SK-N-SH treated with all-trans-retinoic acid at 6 μM for 48 hours (cell line): ENCODE data around the gene TDRKH.
A peak's percentile ranks its signal among the peaks of the same experiment; 100 is the strongest.

Experiments used
- ATAC-seq: fragments of 200-7000 bp; cut with Tn5 transposase; 3 replicates; pipeline ENCODE4 v1.9.1; 2020; ENCODE audit warnings: mild to moderate bottlenecking, moderate library complexity
- ARNTL ChIP-seq: fragments of 450-650 bp; formaldehyde crosslinking; IDR thresholded peaks from 2 replicates; pipeline ENCODE4 v1.5.0; 2020; ENCODE audit warnings: low read depth, mild to moderate bottlenecking, moderate library complexity, borderline replicate concordance
- CSDC2 ChIP-seq: fragments of 250-450 bp; sonication (Bioruptor Pico); IDR thresholded peaks from 2 replicates; pipeline ENCODE4 v1.5.0; 2020; ENCODE audit warnings: mild to moderate bottlenecking, moderate library complexity
- ESRRG ChIP-seq: fragments of 250-450 bp; sonication (Bioruptor Pico); IDR thresholded peaks from 2 replicates; pipeline ENCODE4 v1.6.1; 2021; ENCODE audit warnings: mild to moderate bottlenecking
- GLIS3 ChIP-seq: fragments of 250-450 bp; sonication (Bioruptor Pico); IDR thresholded peaks from 2 replicates; pipeline ENCODE4 v1.5.0; 2020; ENCODE audit warnings: mild to moderate bottlenecking, moderate library complexity
- ISL1 ChIP-seq: fragments of 250-450 bp; sonication (Bioruptor Pico); IDR thresholded peaks from 2 replicates; pipeline ENCODE4 v2.1.2; 2022; ENCODE audit warnings: mild to moderate bottlenecking, moderate library complexity
- OSR1 ChIP-seq: fragments of 250-450 bp; sonication (Bioruptor Pico); IDR thresholded peaks from 2 replicates; pipeline ENCODE4 v1.8.0; 2022; ENCODE audit warnings: moderate library complexity, mild to moderate bottlenecking, inconsistent platforms
- PPARA ChIP-seq: fragments of 250-450 bp; sonication (Bioruptor Pico); IDR thresholded peaks from 2 replicates; pipeline ENCODE4 v1.5.0; 2020; ENCODE audit warnings: mild to moderate bottlenecking, borderline replicate concordance
- RARB ChIP-seq: fragments of 250-450 bp; sonication (Bioruptor Pico); IDR thresholded peaks from 2 replicates; pipeline ENCODE4 v1.8.0; 2021; ENCODE audit warnings: mild to moderate bottlenecking, moderate library complexity
- SNAI2 ChIP-seq: fragments of 250-450 bp; sonication (Bioruptor Pico); IDR thresholded peaks from 2 replicates; pipeline ENCODE4 v1.5.0; 2020; ENCODE audit warnings: mild to moderate bottlenecking, moderate library complexity
- TCF4 ChIP-seq: fragments of 250-450 bp; sonication (Bioruptor Pico); IDR thresholded peaks from 2 replicates; pipeline ENCODE4 v1.8.0; 2021; ENCODE audit warnings: mild to moderate bottlenecking, moderate library complexity, borderline replicate concordance
- TOX ChIP-seq: fragments of 250-450 bp; sonication (Bioruptor Pico); IDR thresholded peaks from 2 replicates; pipeline ENCODE4 v1.8.0; 2021; ENCODE audit warnings: mild to moderate bottlenecking, moderate library complexity, borderline replicate concordance
- ZC3H10 ChIP-seq: fragments of 250-450 bp; sonication (Bioruptor Pico); IDR thresholded peaks from 2 replicates; pipeline ENCODE4 v1.5.1; 2021; ENCODE audit warnings: mild to moderate bottlenecking, moderate library complexity
- ZFP3 ChIP-seq: fragments of 250-450 bp; sonication (Bioruptor Pico); IDR thresholded peaks from 2 replicates; pipeline ENCODE4 v1.5.0; 2020; ENCODE audit warnings: mild to moderate bottlenecking, moderate library complexity
- ZFP30 ChIP-seq: fragments of 450-650 bp; formaldehyde crosslinking; IDR thresholded peaks from 2 replicates; pipeline ENCODE4 v1.5.0; 2022; ENCODE audit warnings: mild to moderate bottlenecking, moderate library complexity
- ZNF565 ChIP-seq: fragments of 450-650 bp; formaldehyde crosslinking; conservative IDR thresholded peaks from 2 replicates; pipeline ENCODE4 v1.5.0; 2020; ENCODE audit warnings: low read depth, mild to moderate bottlenecking, moderate library complexity
- TF ChIP-seq, protein P1 (sequence below): fragments of 250-450 bp; sonication (Bioruptor Pico); IDR thresholded peaks from 2 replicates; pipeline ENCODE4 v1.5.1; 2021; ENCODE audit warnings: mild to moderate bottlenecking, moderate library complexity
- TF ChIP-seq, protein P2 (sequence below): fragments of 250-450 bp; sonication (Bioruptor Pico); IDR thresholded peaks from 2 replicates; pipeline ENCODE4 v1.5.0; 2020; ENCODE audit warnings: mild to moderate bottlenecking, moderate library complexity
- TF ChIP-seq, protein P3 (sequence below): fragments of 250-450 bp; sonication (Bioruptor Pico); IDR thresholded peaks from 2 replicates; pipeline ENCODE4 v1.5.1; 2020; ENCODE audit warnings: low read depth, mild to moderate bottlenecking, moderate library complexity
- TF ChIP-seq, protein P4 (sequence below): fragments of 250-450 bp; sonication (Bioruptor Pico); IDR thresholded peaks from 2 replicates; pipeline ENCODE4 v1.8.0; 2021; ENCODE audit warnings: low read depth, mild to moderate bottlenecking, moderate library complexity, borderline replicate concordance
- TF ChIP-seq, protein P5 (sequence below): fragments of 250-450 bp; sonication (Bioruptor Pico); IDR thresholded peaks from 2 replicates; pipeline ENCODE4 v1.8.0; 2020; ENCODE audit warnings: mild to moderate bottlenecking, moderate library complexity, borderline replicate concordance

The TDRKH gene

DNA sequence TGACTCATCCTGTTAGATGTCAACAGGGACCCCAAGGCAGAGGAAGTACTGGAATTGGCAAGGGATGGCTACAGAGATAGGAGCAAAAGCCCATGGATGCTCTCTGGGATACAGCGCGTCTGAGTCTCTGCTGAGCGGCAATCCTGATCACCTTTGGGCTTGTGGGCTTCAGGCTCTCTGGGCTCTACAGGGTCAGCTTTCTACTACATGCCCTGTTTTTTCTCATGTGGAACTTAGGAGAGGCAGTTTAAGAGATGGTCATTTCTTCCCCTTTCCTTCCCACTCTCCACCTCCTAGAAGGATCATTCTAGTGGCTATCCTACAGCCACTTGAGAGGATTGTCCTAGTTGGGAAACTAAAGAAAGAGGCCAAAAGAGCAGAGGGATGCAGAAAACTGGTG lies 13.6 kb upstream of the TDRKH start:
- TF ChIP-seq, protein P1, sequence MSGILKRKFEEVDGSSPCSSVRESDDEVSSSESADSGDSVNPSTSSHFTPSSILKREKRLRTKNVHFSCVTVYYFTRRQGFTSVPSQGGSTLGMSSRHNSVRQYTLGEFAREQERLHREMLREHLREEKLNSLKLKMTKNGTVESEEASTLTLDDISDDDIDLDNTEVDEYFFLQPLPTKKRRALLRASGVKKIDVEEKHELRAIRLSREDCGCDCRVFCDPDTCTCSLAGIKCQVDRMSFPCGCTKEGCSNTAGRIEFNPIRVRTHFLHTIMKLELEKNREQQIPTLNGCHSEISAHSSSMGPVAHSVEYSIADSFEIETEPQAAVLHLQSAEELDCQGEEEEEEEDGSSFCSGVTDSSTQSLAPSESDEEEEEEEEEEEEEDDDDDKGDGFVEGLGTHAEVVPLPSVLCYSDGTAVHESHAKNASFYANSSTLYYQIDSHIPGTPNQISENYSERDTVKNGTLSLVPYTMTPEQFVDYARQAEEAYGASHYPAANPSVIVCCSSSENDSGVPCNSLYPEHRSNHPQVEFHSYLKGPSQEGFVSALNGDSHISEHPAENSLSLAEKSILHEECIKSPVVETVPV (CRISPR knock-in tag), result no peak
- TF ChIP-seq ZFP30 (no peak), CSDC2 (CRISPR knock-in tag) (no peak), RARB (no peak), OSR1 (CRISPR knock-in tag) (no peak), TOX (CRISPR knock-in tag) (no peak), ARNTL (CRISPR knock-in tag) (no peak), PPARA (CRISPR knock-in tag) (no peak), ESRRG (no peak), ZNF565 (no peak), SNAI2 (no peak), GLIS3 (CRISPR knock-in tag) (no peak), TCF4 (CRISPR knock-in tag) (no peak), ZFP3 (CRISPR knock-in tag) (no peak), ISL1 (CRISPR knock-in tag) (no peak)
- TF ChIP-seq, protein P2, sequence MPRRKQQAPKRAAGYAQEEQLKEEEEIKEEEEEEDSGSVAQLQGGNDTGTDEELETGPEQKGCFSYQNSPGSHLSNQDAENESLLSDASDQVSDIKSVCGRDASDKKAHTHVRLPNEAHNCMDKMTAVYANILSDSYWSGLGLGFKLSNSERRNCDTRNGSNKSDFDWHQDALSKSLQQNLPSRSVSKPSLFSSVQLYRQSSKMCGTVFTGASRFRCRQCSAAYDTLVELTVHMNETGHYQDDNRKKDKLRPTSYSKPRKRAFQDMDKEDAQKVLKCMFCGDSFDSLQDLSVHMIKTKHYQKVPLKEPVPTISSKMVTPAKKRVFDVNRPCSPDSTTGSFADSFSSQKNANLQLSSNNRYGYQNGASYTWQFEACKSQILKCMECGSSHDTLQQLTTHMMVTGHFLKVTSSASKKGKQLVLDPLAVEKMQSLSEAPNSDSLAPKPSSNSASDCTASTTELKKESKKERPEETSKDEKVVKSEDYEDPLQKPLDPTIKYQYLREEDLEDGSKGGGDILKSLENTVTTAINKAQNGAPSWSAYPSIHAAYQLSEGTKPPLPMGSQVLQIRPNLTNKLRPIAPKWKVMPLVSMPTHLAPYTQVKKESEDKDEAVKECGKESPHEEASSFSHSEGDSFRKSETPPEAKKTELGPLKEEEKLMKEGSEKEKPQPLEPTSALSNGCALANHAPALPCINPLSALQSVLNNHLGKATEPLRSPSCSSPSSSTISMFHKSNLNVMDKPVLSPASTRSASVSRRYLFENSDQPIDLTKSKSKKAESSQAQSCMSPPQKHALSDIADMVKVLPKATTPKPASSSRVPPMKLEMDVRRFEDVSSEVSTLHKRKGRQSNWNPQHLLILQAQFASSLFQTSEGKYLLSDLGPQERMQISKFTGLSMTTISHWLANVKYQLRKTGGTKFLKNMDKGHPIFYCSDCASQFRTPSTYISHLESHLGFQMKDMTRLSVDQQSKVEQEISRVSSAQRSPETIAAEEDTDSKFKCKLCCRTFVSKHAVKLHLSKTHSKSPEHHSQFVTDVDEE (CRISPR knock-in tag), result no peak
- TF ChIP-seq, protein P3, sequence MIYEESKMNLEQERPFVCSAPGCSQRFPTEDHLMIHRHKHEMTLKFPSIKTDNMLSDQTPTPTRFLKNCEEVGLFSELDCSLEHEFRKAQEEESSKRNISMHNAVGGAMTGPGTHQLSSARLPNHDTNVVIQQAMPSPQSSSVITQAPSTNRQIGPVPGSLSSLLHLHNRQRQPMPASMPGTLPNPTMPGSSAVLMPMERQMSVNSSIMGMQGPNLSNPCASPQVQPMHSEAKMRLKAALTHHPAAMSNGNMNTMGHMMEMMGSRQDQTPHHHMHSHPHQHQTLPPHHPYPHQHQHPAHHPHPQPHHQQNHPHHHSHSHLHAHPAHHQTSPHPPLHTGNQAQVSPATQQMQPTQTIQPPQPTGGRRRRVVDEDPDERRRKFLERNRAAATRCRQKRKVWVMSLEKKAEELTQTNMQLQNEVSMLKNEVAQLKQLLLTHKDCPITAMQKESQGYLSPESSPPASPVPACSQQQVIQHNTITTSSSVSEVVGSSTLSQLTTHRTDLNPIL (CRISPR knock-in tag), result no peak
- TF ChIP-seq, protein P4, sequence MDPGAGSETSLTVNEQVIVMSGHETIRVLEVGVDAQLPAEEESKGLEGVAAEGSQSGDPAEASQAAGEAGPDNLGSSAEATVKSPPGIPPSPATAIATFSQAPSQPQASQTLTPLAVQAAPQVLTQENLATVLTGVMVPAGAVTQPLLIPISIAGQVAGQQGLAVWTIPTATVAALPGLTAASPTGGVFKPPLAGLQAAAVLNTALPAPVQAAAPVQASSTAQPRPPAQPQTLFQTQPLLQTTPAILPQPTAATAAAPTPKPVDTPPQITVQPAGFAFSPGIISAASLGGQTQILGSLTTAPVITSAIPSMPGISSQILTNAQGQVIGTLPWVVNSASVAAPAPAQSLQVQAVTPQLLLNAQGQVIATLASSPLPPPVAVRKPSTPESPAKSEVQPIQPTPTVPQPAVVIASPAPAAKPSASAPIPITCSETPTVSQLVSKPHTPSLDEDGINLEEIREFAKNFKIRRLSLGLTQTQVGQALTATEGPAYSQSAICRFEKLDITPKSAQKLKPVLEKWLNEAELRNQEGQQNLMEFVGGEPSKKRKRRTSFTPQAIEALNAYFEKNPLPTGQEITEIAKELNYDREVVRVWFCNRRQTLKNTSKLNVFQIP, result no peak
- no peak for ATAC-seq

DNA sequence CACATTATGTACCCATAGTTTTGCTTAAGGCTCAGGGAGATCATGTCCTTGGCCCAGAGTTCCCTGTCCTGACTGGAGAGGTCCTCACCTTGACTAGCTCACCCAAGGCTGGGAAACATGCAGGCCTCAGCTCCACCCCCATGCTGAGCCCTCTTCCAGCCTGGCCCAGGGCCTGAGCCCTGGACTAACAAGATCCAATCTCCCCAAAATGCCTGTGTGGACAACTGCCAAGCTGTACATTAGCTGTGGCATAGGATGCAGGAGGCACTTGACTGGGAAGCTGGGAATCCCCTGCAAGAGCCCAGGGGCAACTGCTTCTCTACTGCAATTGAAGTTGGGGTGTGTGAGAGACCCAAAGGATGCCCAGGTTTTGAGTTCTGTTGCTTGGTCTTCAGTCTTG lies 12.9 kb upstream of the TDRKH start:
- ATAC-seq, result peak; percentile 27; the same call in 1 of the 3 replicates
- no peak for TF ChIP-seq ARNTL (CRISPR knock-in tag)
- no peak for TF ChIP-seq CSDC2 (CRISPR knock-in tag)
- TF ChIP-seq TCF4 (CRISPR knock-in tag), result 0 out of 2 replicates have a peak, but pooled peaks have one; percentile 29
- TF ChIP-seq, protein P4, result no peak
- no peak for TF ChIP-seq ZC3H10
- no peak for TF ChIP-seq ISL1 (CRISPR knock-in tag)
- no peak for TF ChIP-seq TOX (CRISPR knock-in tag)
- no peak for TF ChIP-seq ZNF565

DNA sequence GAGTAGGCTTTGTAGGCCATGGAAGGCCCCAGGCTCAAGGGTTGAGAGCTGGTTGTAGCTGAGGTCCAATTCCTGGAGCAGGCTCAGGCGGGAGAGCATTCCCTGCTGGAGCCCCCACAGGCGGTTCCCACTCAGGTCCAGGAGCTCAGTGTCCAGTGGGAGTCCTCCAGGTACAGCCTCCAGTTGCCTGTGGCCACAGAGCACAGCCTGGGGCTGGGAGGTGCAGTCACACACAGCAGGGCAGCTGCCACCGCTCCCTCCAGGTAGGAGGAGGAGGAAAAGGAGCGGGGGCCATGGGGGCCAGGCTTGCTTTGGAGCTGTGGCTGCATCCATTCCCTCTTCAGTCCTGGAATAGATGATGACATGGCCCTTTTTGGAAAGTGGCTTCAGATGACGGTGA lies 12.1 kb upstream of the TDRKH start:
- TF ChIP-seq, protein P3 (CRISPR knock-in tag), result no peak
- TF ChIP-seq, protein P5, sequence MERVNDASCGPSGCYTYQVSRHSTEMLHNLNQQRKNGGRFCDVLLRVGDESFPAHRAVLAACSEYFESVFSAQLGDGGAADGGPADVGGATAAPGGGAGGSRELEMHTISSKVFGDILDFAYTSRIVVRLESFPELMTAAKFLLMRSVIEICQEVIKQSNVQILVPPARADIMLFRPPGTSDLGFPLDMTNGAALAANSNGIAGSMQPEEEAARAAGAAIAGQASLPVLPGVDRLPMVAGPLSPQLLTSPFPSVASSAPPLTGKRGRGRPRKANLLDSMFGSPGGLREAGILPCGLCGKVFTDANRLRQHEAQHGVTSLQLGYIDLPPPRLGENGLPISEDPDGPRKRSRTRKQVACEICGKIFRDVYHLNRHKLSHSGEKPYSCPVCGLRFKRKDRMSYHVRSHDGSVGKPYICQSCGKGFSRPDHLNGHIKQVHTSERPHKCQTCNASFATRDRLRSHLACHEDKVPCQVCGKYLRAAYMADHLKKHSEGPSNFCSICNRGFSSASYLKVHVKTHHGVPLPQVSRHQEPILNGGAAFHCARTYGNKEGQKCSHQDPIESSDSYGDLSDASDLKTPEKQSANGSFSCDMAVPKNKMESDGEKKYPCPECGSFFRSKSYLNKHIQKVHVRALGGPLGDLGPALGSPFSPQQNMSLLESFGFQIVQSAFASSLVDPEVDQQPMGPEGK (CRISPR knock-in tag), result no peak
- no peak for TF ChIP-seq ESRRG
- TF ChIP-seq, protein P2 (CRISPR knock-in tag), result no peak
- TF ChIP-seq, protein P1 (CRISPR knock-in tag), result no peak
- ATAC-seq, result no peak
